Activated T-cell treated with anti-CD3 and anti-CD28 coated beads, Interleukin-2, amount 50 U/mL, for 4 hours (primary cell): ENCODE data around the gene SNX8. TPM values are rescaled to one million over a fixed set of nuclear protein-coding genes. Genes with fewer than 3 reads are reported as not detected.
A peak's percentile ranks its signal among the peaks of the same experiment; 100 is the strongest.
"Not testable (repeated sequence)": the region's sequence is repeated elsewhere in the genome, so short reads cannot be mapped to it uniquely, and the experiment has no call there.

ENCODE experiments used
- ATAC-seq, 2 donors: fragments of 200-7000 bp; cut with Tn5 transposase; one replicate each; pipeline ENCODE4 v1.10.0; 2021
- DNase-seq: peaks from one replicate; pipeline ENCODE4 v3.0.0-alpha.2; 2020
- H3K27me3 Mint-ChIP-seq: one replicate; pipeline ENCODE4 v1.8.0; 2021; ENCODE audit warnings: low read depth, mixed read lengths
- H3K36me3 Mint-ChIP-seq: one replicate; pipeline ENCODE4 v1.8.0; 2022; ENCODE audit warnings: mixed read lengths; ENCODE audit not compliant: insufficient read depth
- H3K4me1 Mint-ChIP-seq: one replicate; pipeline ENCODE4 v1.8.0; 2021; ENCODE audit warnings: low read depth, mixed read lengths
- H3K4me3 Mint-ChIP-seq: one replicate; pipeline ENCODE4 v1.8.0; 2021; ENCODE audit warnings: mild to moderate bottlenecking, moderate library complexity, mixed read lengths
- H3K9me3 Mint-ChIP-seq: one replicate; pipeline ENCODE4 v1.8.0; 2021; ENCODE audit warnings: mixed read lengths
- total RNA-seq, 3 donors: library from RNA; stranded (reverse); gene quantifications; one replicate each; pipeline ENCODE4 v1.2.1, GENCODE V29; 2021

SNX8 gene
- total RNA-seq, 3 donors from 2014 or later, result 51.9 to 54.0 (median 53.9) TPM

DNA sequence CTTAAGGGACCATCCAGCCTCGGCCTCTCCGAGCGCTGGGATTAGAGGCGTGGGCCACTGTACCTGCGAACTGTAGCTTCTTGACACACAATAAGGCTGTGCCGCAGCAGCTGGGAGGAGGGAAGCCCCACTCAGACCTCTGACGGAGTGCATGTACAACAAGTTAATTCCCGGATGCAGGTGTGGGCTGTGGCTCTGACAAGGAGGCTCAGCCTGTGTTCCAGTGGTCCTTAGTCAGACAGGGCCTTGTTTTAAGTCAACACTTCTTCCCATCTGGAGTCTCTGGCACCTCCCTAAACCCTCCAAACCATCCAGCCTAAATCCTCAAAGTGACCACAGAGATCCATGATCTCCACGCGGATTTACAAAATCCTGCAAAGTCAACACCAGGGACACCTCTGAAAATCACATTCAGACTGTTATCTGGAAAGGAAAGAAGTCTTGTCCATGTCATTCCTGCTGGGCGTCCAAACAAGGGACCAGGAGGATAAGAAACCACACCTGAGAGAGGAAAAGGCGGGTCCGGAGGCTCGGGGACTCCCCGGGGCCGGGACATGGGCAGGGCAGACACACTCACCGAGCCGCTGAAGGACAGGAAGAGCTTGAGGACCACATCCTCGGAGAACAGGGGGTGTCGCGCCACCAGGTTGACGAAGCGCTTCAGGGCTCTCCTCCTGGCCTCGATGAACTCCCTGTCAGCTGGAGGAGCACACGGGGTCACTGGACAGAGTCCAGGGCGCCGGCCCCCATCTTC lies 42.8 kb downstream of the SNX8 start:
- Mint-ChIP-seq H3K9me3 (no peaks in the 10 kb centered on the region), H3K36me3 (peaks cover 11% of the 10 kb centered on the region), H3K27me3 (no peaks in the 10 kb centered on the region), H3K4me1 (no peaks in the 10 kb centered on the region), H3K4me3 (no peak overlapping the region)
- ATAC-seq (no peak), DNase-seq (no peak)

- ATAC-seq (no peak), DNase-seq (no peak)
- Mint-ChIP-seq H3K27me3 (no peaks in the 10 kb centered on the region), H3K4me3 (no peak overlapping the region), H3K4me1 (no peaks in the 10 kb centered on the region), H3K9me3 (no peaks in the 10 kb centered on the region), H3K36me3 (peaks cover 11% of the 10 kb centered on the region)
Measured at GRCh38 chr7:2270495-2270894, 43.7 kb downstream of the SNX8 start.

DNA sequence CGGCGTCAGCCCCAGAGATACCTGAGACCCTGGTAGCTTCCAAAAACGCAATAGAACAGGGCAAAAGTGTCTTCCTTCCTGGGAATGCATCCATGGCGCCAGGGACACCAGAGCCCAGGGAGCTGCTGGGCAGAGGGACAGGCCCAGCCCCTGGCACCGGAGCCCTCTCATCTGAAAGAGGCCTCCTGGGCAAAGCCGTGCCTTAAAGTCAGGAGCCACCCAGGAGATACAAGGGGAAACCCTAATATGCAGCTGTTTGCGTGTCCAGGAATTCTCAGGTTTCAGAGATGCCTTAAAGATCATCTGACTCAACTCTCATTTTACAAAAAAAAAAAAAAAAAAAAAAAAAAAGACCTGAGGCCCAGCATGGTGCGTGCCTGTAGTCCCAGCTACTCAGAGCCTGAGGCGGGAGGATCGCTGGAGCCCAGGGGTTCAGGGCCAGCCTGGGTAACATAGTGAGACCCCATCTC lies 44.2 kb downstream of the SNX8 start:
- Mint-ChIP-seq H3K36me3 (peaks cover 11% of the 10 kb centered on the region), H3K9me3 (no peaks in the 10 kb centered on the region), H3K27me3 (no peaks in the 10 kb centered on the region), H3K4me1 (no peaks in the 10 kb centered on the region), H3K4me3 (no peak overlapping the region)
- ATAC-seq (no peak), DNase-seq (no peak)

DNA sequence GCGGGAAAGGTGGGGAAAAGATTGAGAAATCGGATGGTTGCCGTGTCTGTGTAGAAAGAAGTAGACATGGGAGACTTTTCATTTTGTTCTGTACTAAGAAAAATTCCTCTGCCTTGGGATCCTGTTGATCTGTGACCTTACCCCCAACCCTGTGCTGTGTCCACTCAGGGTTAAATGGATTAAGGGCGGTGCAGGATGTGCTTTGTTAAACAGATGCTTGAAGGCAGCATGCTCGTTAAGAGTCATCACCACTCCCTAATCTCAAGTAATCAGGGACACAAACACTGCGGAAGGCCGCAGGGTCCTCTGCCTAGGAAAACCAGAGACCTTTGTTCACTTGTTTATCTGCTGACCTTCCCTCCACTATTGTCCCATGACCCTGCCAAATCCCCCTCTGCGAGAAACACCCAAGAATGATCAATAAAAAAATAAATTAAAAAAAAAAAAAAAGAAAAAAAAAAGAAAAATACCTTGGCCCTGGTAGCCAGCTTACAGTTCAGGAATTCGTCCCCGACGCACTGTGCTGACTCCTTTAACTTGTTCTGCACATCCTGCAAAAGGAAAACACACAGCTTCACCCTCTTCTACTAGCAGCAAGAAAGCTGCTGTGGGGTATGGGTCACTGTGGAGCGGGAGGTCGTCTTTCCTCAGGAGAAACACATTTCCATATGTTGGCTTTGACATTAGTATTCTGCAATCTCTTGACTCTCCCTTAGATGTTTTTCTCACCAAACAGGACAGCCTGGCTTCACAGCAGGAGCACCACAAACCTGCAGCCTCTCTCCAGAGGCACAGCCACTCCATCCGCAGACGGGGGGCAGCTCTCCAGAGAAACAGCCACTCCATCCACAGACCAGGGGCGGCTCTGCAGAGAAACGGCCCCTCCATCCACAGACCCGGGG lies 44.9 kb downstream of the SNX8 start:
- not testable (repeated sequence) for ATAC-seq, H3K4me3 Mint-ChIP-seq, H3K9me3 Mint-ChIP-seq, H3K27me3 Mint-ChIP-seq, H3K4me1 Mint-ChIP-seq, DNase-seq
- peaks cover 13% of the 10 kb centered on the region for H3K36me3 Mint-ChIP-seq

GRCh38 chr7:2266911-2267310 lies 47.3 kb downstream of the SNX8 start:
- Mint-ChIP-seq H3K9me3 (no peaks in the 10 kb centered on the region), H3K36me3 (peaks cover 12% of the 10 kb centered on the region), H3K27me3 (no peaks in the 10 kb centered on the region), H3K4me3 (no peak overlapping the region), H3K4me1 (peaks cover 3% of the 10 kb centered on the region)
- DNase-seq (no peak), ATAC-seq (no peak)

GRCh38 chr7:2264158-2264557 lies 50.1 kb downstream of the SNX8 start:
- no peaks in the 10 kb centered on the region for H3K9me3 Mint-ChIP-seq
- DNase-seq (no peak), ATAC-seq (no peak)
- H3K27me3 Mint-ChIP-seq, result no peaks in the 10 kb centered on the region
- peaks cover 8% of the 10 kb centered on the region for H3K4me1 Mint-ChIP-seq
- no peak overlapping the region for H3K4me3 Mint-ChIP-seq
- peaks cover 6% of the 10 kb centered on the region for H3K36me3 Mint-ChIP-seq

- peaks cover 8% of the 10 kb centered on the region for H3K4me1 Mint-ChIP-seq
- no peak for ATAC-seq
- H3K4me3 Mint-ChIP-seq, result no peak overlapping the region
- DNase-seq, result no peak
- no peaks in the 10 kb centered on the region for H3K9me3 Mint-ChIP-seq
- H3K27me3 Mint-ChIP-seq, result no peaks in the 10 kb centered on the region
- peaks cover 6% of the 10 kb centered on the region for H3K36me3 Mint-ChIP-seq
Measured at GRCh38 chr7:2263176-2263575, 51.1 kb downstream of the SNX8 start.

- Mint-ChIP-seq H3K9me3 (no peaks in the 10 kb centered on the region), H3K4me3 (peak overlapping the region; percentile 62), H3K27me3 (no peaks in the 10 kb centered on the region), H3K36me3 (peaks cover 8% of the 10 kb centered on the region), H3K4me1 (peaks cover 8% of the 10 kb centered on the region)
- ATAC-seq, result peak in 1 of 2 donors; percentile 28
- peak; percentile 35 for DNase-seq
Measured at GRCh38 chr7:2261611-2262010, 52.6 kb downstream of the SNX8 start.

DNA sequence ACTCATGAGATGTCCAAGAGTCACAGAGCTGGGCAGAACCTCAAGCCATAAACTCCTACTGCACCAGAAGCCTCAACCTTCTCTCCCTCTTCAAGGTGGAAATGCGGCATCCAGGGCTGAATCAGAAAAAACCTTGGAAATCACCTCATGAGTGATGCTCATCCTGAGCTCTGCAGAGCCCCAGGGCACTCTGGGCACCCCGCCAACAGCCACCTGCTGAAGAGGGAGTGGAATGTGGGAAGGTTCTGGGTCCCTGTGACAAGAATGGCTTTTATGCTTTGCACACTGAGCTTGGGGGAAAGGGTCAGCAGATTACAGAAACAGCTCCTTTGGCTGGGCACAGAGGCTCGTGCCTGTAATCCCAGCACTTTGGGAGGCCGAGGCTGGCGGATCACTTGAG lies 53.4 kb downstream of the SNX8 start:
- Mint-ChIP-seq H3K9me3 (no peaks in the 10 kb centered on the region), H3K36me3 (peaks cover 8% of the 10 kb centered on the region), H3K4me3 (no peak overlapping the region), H3K4me1 (peaks cover 8% of the 10 kb centered on the region), H3K27me3 (no peaks in the 10 kb centered on the region)
- DNase-seq, result no peak
- no peak for ATAC-seq

GRCh38 chr7:2259480-2259879 lies 54.8 kb downstream of the SNX8 start:
- H3K4me1 Mint-ChIP-seq, result peaks cover 10% of the 10 kb centered on the region
- DNase-seq, result no peak
- H3K9me3 Mint-ChIP-seq, result no peaks in the 10 kb centered on the region
- no peaks in the 10 kb centered on the region for H3K27me3 Mint-ChIP-seq
- peaks cover 8% of the 10 kb centered on the region for H3K36me3 Mint-ChIP-seq
- H3K4me3 Mint-ChIP-seq, result no peak overlapping the region
- ATAC-seq, result no peak

DNA sequence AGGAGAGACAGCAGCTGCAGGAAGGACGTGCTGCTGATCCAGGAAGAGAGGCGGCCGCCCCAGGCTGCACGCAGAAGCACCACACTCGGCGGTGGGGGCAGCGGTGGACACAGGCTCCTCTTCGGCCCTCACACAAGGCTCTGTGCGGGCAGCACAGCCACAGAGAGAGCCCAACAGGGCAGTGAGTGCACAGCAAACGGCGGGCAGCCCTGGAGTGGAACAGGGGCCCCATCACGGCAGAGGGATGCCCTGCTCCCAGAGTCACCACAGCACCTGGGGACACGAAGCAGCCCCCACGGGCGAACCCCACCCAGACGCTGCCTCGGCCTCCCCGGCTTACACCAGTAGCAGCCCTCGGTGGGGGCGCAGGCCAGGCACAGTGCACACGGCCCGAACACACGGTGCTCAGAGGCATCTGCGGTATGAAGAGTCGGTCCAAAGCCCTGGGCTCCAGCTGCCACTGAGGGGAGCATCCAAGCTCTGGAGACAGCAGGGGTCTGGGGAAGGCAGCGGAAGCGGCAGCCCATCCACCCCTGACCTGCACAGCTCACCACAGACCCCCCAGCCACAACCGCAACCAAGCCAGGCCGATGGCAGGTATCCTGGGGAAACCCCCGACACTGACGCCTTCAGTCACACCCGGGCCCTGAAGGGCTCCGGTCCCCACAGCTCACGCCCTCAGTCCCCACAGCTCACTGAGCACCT lies 55.4 kb downstream of the SNX8 start:
- H3K36me3 Mint-ChIP-seq, result peaks cover 3% of the 10 kb centered on the region
- no peaks in the 10 kb centered on the region for H3K27me3 Mint-ChIP-seq
- H3K4me1 Mint-ChIP-seq, result peaks cover 10% of the 10 kb centered on the region
- ATAC-seq (peak in 1 of 2 donors; percentile 13), DNase-seq (no peak)
- no peaks in the 10 kb centered on the region for H3K9me3 Mint-ChIP-seq
- H3K4me3 Mint-ChIP-seq, result no peak overlapping the region

GRCh38 chr7:2257651-2258050 lies 56.6 kb downstream of the SNX8 start:
- Mint-ChIP-seq H3K4me1 (peaks cover 12% of the 10 kb centered on the region), H3K4me3 (no peak overlapping the region), H3K36me3 (peaks cover 3% of the 10 kb centered on the region), H3K9me3 (no peaks in the 10 kb centered on the region), H3K27me3 (no peaks in the 10 kb centered on the region)
- ATAC-seq (no peak), DNase-seq (no peak)

DNA sequence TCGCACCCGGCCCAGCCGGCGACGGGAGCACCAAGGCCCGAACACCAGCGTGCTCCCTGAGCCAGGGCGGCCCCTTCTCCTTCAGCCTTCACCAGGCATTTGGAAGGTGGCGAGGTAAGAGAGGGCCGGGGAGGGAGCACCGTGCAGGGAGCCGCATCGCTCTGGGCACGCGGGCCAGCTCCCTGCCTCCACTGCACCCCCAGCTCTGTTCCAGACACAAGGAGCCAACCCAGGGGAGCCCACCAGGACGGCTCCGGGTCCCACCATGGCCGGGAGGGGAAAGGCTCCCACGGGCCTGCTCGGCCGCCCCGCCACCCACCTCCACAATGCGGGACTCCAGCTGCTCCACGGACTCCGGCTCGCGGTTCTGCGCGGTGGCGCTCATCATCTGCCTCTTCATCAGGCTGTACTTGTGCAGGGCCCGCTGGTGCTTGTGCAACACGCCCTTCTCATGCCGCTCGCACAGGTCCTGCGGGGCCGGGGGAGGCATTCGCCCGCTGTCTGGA lies 57.1 kb downstream of the SNX8 start:
- Mint-ChIP-seq H3K27me3 (no peaks in the 10 kb centered on the region), H3K4me1 (peaks cover 12% of the 10 kb centered on the region), H3K4me3 (no peak overlapping the region), H3K9me3 (no peaks in the 10 kb centered on the region), H3K36me3 (peaks cover 3% of the 10 kb centered on the region)
- no peak for ATAC-seq
- no peak for DNase-seq
